Measurements from ENCODE around the gene GRK7.
A peak's percentile ranks its signal among the peaks of the same experiment; 100 is the strongest.

GRK7 gene
- 0.04 to 0.78 reads per million in 2 experiments for total RNA-seq

DNA sequence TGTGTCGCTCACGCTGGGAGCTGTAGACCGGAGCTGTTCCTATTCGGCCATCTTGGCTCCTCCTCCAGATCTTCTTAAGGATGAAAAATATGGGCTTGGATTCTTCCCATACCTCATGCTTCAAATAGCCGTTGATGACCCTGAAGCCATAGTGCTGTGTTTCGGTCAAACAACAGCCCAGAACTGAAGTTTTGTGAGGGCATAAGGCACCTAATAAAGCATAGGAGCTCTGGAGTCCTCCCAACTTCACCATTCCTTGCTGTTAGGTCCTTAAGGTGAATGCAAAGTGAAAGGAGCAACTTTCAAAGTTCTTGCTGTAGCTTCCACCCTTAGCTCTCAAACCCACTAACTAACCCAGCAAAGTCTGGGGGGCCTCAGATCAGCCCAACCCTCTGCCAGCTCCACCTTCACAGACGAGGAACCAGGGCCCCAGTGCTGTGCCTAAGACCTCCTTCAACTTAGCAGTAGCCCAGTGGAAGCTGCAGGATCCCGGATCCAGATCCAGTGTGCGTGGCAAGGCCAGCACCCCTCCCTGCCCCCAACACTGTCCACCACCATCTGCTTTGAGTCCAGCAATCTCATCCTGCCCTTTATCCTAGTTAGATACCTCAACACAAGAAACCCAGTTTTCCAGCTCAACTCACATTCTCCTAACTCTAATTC lies at the start of gene GRK7:
GRK7 (plus strand) TSS at position 321 of the 663 bp plus-strand sequence. CDS start 14,877 bp downstream, outside the sequence.
- no peak for DNase-seq (ENCODE audit: low read depth)

GRCh38 chr3:141714671-141715070 lies 48.5 kb upstream of the GRK7 start:
- no peak for DNase-seq (ENCODE audit: low read depth)

DNA sequence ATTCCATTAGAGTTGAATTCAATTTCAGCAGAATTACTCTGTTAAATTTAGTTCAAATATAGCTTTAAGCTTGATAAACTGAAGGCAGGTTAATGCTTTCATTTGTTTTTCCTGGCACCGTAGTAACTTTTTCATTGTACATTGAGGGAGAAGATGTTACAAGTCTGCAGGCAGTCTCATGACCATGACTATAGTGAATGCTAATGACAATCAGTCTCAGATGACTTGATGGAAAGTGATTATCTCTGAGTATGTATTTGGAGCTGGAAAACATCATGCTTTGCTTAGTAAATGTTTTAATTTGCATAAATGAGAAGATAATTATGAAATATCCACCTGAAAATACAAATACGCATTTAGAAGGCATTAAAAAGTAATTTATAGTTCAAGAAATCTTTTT lies 41.1 kb upstream of the GRK7 start:
- DNase-seq (ENCODE audit: low read depth): no peak

GRCh38 chr3:141722648-141723047 lies 40.6 kb upstream of the GRK7 start:
- DNase-seq (ENCODE audit: low read depth): no peak

GRCh38 chr3:141723255-141723654 lies 40.0 kb upstream of the GRK7 start:
- no peak for DNase-seq (ENCODE audit: low read depth)

DNA sequence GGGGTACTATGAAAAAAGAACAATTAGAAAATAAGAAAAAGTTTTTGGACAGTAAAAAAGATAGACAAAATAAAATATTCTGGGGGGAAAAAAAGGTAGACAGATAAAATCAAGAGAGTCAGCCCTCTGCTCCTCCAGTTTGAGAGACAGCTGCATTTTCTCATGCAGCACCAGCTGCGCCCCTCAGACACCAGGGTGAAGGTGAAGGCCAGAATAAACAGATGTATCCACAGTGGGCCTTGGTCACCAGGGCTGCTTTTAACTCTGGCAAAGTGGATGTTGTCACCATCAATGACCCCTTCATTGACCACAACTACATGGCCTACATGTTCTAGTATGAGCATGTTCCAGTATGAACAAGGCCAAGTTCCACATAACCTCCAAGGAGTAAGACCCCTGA lies 39.0 kb upstream of the GRK7 start:
- DNase-seq (ENCODE audit: low read depth): no peak

DNA sequence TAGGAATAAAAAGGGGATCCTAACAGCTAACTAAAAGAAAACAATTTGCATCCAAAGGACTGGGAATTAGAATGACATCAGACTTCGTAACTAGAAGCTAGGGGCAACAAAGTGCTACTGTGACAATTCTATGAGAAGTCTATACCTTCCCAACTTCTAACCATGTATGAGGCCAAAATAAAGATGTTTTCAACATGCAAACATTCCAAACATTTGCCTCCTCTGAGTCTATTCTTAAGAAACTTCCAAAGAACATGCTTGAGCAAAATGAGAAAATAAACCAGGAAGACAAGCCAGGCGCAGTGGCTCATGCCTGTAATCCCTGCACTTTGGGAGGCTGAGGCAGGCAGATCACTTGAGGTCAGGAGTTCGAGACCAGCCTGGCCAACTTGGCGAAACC lies 38.2 kb upstream of the GRK7 start:
- no peak for DNase-seq (ENCODE audit: low read depth)

DNA sequence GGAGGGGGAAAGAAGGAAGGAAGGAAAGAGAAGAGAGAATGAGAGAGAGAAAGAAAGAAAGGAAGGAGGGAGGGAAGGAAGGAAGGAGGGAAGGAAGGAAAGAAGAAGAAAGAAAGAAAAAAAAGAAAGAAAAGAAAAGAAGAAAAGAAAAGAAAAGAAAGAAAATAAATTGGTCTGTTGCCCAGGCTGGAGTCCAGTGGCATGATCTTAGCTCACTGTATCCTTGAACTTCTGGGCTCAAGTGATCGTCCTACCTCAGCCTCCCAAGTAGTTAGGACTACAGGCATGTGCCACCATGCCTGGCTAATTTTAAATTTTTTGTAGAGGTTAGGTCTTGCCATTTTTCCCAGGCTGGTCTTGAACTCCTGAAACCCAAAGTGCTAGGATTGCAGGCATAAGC lies 36.7 kb upstream of the GRK7 start:
- DNase-seq (ENCODE audit: low read depth): no peak

DNA sequence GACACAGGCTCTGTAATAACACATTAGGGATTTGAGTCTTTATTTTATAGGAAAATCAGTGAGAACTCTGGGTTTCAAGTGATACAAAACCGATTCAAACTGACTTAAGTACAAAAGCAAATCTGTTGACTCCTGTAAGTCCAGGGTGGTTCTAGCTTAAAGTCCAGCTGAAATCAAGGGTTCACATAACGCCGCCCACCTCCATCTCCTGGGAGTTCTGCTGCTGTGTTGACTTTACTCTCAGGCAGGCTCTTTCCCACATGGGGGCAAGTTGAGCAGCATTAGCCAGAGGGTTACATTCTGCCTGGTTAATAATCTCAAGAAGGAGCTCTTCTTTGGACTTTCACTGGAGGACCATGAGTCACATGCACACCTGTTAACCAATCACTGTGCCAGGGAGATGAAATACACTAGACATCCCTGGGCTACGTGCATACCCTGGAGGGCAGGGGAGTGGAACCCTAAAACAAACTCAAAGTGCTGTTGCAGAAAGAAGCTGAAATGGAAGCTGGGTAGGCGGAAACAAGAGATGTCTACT lies 34.8 kb upstream of the GRK7 start:
- DNase-seq (ENCODE audit: low read depth): no peak

DNA sequence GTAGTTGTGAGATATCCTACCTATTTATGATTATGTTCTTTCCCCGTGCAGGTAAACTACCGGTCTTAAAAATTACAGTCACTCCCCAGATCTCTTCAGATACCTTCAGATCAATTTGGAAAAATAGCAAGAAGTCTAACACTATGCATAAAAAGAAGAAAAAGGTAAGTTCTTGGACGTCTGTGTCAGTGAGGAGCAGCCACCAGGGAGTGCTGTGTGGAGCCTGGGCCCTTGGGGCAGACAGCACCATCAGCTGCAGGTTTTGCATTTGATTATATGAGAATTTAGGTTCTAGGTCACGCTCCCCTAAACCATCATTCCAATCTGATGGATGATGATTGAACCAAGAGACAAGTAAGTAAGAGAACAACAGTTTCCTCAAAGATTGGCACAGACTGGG lies 34.0 kb upstream of the GRK7 start:
- DNase-seq (ENCODE audit: low read depth): no peak

DNA sequence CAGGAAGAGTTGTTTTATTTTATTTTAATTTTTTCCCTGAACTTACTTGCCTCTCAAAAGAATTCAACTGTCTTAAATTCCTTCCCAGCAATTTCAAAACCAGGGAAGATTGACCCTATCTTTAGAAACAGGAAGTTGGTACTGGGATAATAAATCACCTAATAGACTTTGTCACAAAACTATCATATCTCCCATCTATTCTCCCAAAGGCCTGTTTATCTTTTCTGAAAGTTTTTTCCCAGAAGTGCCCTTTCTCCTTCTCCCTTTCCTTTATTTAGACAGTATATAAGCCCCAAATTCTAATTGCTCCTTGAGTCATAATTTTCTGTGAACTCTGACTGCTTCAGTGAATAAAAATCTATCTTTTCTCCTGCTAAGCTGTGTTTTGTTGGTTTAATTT lies 28.0 kb upstream of the GRK7 start:
- DNase-seq (ENCODE audit: low read depth): no peak

- DNase-seq (ENCODE audit: low read depth): no peak
These were observed 27.3 kb upstream of the GRK7 start for GRCh38 chr3:141735770-141736465.

DNA sequence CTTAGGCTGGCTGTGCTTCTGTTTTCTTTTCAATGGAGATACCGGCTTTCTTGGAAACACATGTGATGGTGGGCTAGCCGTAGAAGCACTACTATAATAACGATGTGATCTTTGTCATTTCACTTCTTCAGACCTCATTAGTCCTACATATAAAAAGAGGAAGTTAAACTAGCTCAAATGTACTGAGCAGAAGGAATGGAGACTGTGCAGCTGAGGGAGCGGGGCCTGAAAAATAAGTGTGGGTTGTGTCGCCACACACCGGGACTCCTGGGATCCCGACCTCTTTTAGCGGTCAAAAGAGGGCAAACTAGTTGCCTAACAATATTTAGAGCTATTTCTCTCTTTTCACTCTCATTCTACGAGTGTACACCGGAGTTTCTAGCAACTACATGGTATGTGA lies 26.1 kb upstream of the GRK7 start:
- DNase-seq (ENCODE audit: low read depth): no peak

DNA sequence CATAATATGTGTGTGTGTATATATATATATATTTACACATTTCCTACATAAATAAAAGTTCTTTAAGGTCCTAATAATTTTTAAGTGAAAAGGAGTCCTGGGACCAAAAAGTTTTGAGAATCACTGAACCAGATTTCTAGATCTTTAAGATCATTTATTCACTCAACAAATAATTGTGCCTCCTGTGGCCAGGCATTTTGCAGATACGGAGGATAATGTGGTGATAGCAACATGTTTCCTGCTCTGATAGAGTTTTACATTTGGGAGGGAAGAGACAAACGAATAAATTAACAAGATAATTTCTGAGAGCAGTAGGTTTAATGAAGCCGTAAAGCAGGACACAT lies 25.6 kb upstream of the GRK7 start:
- DNase-seq (ENCODE audit: low read depth): no peak

DNA sequence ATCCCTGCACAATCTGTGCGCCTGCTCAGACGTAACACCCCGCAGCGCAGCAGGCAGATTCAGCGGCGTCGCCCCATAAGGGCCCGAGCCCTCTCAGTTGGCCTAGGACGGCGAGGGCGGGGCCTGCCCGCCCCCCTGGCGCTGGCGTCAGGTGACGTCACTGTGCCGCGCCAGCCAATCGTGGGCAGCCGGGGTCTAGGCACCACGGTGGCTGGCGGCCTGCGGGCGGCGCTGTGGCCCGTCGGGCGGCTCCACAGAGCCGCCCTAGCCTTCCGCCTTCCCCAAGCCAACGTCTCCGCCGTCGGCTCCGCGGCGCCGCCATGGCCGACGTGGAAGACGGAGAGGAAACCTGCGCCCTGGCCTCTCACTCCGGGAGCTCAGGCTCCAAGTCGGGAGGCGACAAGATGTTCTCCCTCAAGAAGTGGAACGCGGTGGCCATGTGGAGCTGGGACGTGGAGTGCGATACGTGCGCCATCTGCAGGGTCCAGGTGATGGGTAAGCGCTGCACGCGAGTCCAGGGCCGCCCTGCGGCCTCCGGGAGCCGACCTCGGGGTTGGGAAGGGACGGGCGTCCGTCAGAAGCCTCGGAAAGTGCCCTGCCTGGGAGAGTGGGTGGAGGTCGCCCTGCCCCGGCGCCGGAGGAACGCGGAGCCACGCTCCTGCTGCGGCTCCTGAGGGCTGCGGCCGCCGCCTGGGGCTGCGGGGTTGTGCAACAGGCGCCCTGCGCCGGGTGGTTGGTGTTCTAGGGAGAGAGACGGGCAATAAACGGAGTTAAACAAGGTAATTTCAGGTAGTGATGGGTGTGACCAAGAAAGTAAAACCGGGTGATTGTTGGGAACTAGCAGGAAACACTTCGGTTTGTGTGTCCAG lies 25.0 kb upstream of the GRK7 start, which contains the start of gene RNF7:
RNF7 (plus strand) TSS at position 277 of the 869 bp plus-strand sequence; CDS start at position 321, 44 bp downstream.
- DNase-seq (ENCODE audit: low read depth): peak; percentile 95

- no peak for DNase-seq (ENCODE audit: low read depth)
These were observed 24.3 kb upstream of the GRK7 start for GRCh38 chr3:141738891-141739363.

GRCh38 chr3:141739731-141740130 lies 23.5 kb upstream of the GRK7 start:
- no peak for DNase-seq (ENCODE audit: low read depth)

DNA sequence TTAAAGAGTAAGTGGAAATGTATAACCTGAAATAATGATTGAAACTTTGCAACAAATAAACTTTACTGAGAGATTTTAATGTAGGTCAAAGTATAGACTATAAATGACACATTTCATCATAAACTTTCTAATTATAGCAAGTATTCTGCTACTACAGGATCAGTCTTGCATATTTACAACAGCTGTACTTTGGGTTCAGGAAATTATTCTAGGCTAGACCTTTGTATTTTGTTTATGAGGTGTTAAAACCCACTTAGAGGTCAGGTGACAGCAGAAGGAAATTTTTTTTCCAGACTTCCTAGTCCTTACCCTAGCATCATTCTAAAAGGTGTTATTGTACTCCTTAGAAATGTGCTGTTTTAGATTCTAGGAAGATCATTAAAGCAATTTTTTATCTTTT lies 22.9 kb upstream of the GRK7 start:
- no peak for DNase-seq (ENCODE audit: low read depth)

DNA sequence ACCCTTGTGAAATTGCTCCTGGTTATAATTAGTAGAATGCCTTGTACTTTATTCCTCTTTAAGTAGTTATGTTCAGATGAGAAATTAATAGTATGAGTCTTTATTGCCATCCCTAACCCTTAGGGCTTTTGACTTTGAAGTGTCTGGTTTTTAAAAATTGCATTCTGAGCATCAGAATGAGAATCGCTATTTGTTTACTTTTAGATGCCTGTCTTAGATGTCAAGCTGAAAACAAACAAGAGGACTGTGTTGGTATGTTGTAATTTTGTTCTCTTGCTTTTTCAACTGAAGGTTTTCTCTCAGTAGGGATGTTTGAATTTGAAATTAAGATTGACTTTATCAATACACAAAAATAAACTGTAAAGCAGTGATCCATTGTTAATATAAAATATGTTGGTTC lies 19.9 kb upstream of the GRK7 start:
- no peak for DNase-seq (ENCODE audit: low read depth)

GRCh38 chr3:141746962-141747361 lies 16.2 kb upstream of the GRK7 start:
- DNase-seq (ENCODE audit: low read depth): no peak

GRCh38 chr3:141753399-141753798 lies 9.8 kb upstream of the GRK7 start:
- no peak for DNase-seq (ENCODE audit: low read depth)

- DNase-seq (ENCODE audit: low read depth): no peak
These were observed 9.2 kb upstream of the GRK7 start for GRCh38 chr3:141754032-141754431.
